Karpas-422 (cell line): ENCODE data around the gene SLC44A3. TPM values are rescaled to one million over a fixed set of nuclear protein-coding genes. Genes with fewer than 3 reads are reported as not detected.

Experiments
- DNase-seq: peaks from one replicate; pipeline ENCODE4 v3.0.0-alpha.2; 2015
- H2AFZ ChIP-seq: fragments of 200-600 bp; sonication (generic); 2 replicates; pipeline ENCODE4 v1.6.1; 2014; ENCODE audit warnings: antibody characterized with exemption, low read length, mixed read lengths
- H3K27ac ChIP-seq: fragments of 200-600 bp; sonication (generic); 2 replicates; pipeline ENCODE4 v1.5.1; 2014; ENCODE audit warnings: mild to moderate bottlenecking, low read length, moderate library complexity
- H3K27me3 ChIP-seq: fragments of 200-600 bp; sonication (generic); 2 replicates; pipeline ENCODE4 v1.6.1; 2014; ENCODE audit warnings: low read length, mixed read lengths
- H3K36me3 ChIP-seq: fragments of 200-600 bp; sonication (generic); 2 replicates; pipeline ENCODE4 v1.6.1; 2014; ENCODE audit warnings: low read length, mixed read lengths; ENCODE audit not compliant: insufficient read depth
- H3K4me1 ChIP-seq: fragments of 200-600 bp; sonication (generic); 2 replicates; pipeline ENCODE4 v1.6.1; 2014; ENCODE audit warnings: mild to moderate bottlenecking, low read length, mixed read lengths
- H3K4me2 ChIP-seq: fragments of 200-600 bp; sonication (generic); 2 replicates; pipeline ENCODE4 v1.6.1; 2014; ENCODE audit warnings: low read length, low read depth, mild to moderate bottlenecking; ENCODE audit not compliant: poor library complexity, severe bottlenecking
- H3K4me3 ChIP-seq: fragments of 200-600 bp; sonication (generic); 2 replicates; pipeline ENCODE4 v1.5.1; 2014; ENCODE audit warnings: mild to moderate bottlenecking, antibody characterized with exemption, low read length, mixed read lengths
- H3K79me2 ChIP-seq: fragments of 200-600 bp; sonication (generic); 2 replicates; pipeline ENCODE4 v1.6.1; 2014; ENCODE audit warnings: mild to moderate bottlenecking, low read length, mixed read lengths
- H3K9ac ChIP-seq: fragments of 200-600 bp; sonication (generic); 2 replicates; pipeline ENCODE4 v1.6.0; 2014; ENCODE audit warnings: low read length
- H3K9me2 ChIP-seq: fragments of 200-600 bp; sonication (generic), shearing (Covaris generic); replicated peaks from 2 replicates; pipeline ENCODE4 v1.6.0; 2014; ENCODE audit warnings: mild to moderate bottlenecking, low read length, moderate library complexity; ENCODE audit not compliant: insufficient read depth
- H3K9me3 ChIP-seq: fragments of 300-700, 200-600 bp; sonication (generic); 2 replicates; pipeline ENCODE4 v1.6.1; 2014; ENCODE audit warnings: low read length, mixed read lengths
- H4K20me1 ChIP-seq: fragments of 200-600 bp; sonication (generic); 2 replicates; pipeline ENCODE4 v1.6.1; 2014; ENCODE audit warnings: mild to moderate bottlenecking, antibody characterized with exemption, low read length, low read depth; ENCODE audit not compliant: insufficient read depth
- total RNA-seq: library from RNA; depleted of rRNA; stranded (reverse); fragments of >200 nt; shearing (Covaris generic); gene quantifications from 2 replicates; pipeline ENCODE4 v1.2.3, GENCODE V29; 2014; ENCODE audit warnings: low replicate concordance

SLC44A3 gene
- total RNA-seq, 1 experiment from 2014 or later, result not detected

GRCh38 chr1:94862718-94863117, 42.6 kb downstream of the SLC44A3 start:
- no peak overlapping the region for H3K4me3 ChIP-seq
- no peaks in the 10 kb centered on the region for H3K79me2 ChIP-seq
- no peaks in the 10 kb centered on the region for H3K36me3 ChIP-seq
- no peak overlapping the region for H3K27ac ChIP-seq
- H3K9me2 ChIP-seq, result no peaks in the 10 kb centered on the region
- H3K9me3 ChIP-seq, result no peaks in the 10 kb centered on the region
- H3K4me2 ChIP-seq, result no peak overlapping the region
- no peak for DNase-seq
- no peak overlapping the region for H2AFZ ChIP-seq
- no peaks in the 10 kb centered on the region for H3K27me3 ChIP-seq
- no peaks in the 10 kb centered on the region for H4K20me1 ChIP-seq
- no peak overlapping the region for H3K9ac ChIP-seq
- no peaks in the 10 kb centered on the region for H3K4me1 ChIP-seq

GRCh38 chr1:94863297-94863911, 43.2 kb downstream of the SLC44A3 start:
- Histone ChIP-seq H3K9me3 (no peaks in the 10 kb centered on the region), H3K27me3 (no peaks in the 10 kb centered on the region), H3K4me2 (no peak overlapping the region), H3K4me3 (no peak overlapping the region), H4K20me1 (no peaks in the 10 kb centered on the region), H3K79me2 (no peaks in the 10 kb centered on the region), H2AFZ (no peak overlapping the region), H3K36me3 (no peaks in the 10 kb centered on the region), H3K27ac (no peak overlapping the region), H3K4me1 (no peaks in the 10 kb centered on the region), H3K9me2 (no peaks in the 10 kb centered on the region), H3K9ac (no peak overlapping the region)
- DNase-seq, result no peak

- no peak overlapping the region for H3K27ac ChIP-seq
- no peak overlapping the region for H3K4me2 ChIP-seq
- no peaks in the 10 kb centered on the region for H3K36me3 ChIP-seq
- no peaks in the 10 kb centered on the region for H4K20me1 ChIP-seq
- H3K9me3 ChIP-seq, result no peaks in the 10 kb centered on the region
- H3K9ac ChIP-seq, result no peak overlapping the region
- DNase-seq, result no peak
- H3K27me3 ChIP-seq, result no peaks in the 10 kb centered on the region
- H3K79me2 ChIP-seq, result no peaks in the 10 kb centered on the region
- no peak overlapping the region for H3K4me3 ChIP-seq
- H2AFZ ChIP-seq, result no peak overlapping the region
- H3K9me2 ChIP-seq, result no peaks in the 10 kb centered on the region
- no peaks in the 10 kb centered on the region for H3K4me1 ChIP-seq
These were observed 43.8 kb downstream of the SLC44A3 start for GRCh38 chr1:94863919-94864318.

- no peaks in the 10 kb centered on the region for H3K79me2 ChIP-seq
- H3K9me2 ChIP-seq, result no peaks in the 10 kb centered on the region
- no peaks in the 10 kb centered on the region for H3K36me3 ChIP-seq
- no peak overlapping the region for H3K4me2 ChIP-seq
- no peak overlapping the region for H2AFZ ChIP-seq
- no peak overlapping the region for H3K27ac ChIP-seq
- no peaks in the 10 kb centered on the region for H3K27me3 ChIP-seq
- H3K9ac ChIP-seq, result no peak overlapping the region
- DNase-seq, result no peak
- no peaks in the 10 kb centered on the region for H4K20me1 ChIP-seq
- H3K4me3 ChIP-seq, result no peak overlapping the region
- no peaks in the 10 kb centered on the region for H3K4me1 ChIP-seq
- no peaks in the 10 kb centered on the region for H3K9me3 ChIP-seq
These were observed 44.7 kb downstream of the SLC44A3 start for GRCh38 chr1:94864821-94865220.

DNA sequence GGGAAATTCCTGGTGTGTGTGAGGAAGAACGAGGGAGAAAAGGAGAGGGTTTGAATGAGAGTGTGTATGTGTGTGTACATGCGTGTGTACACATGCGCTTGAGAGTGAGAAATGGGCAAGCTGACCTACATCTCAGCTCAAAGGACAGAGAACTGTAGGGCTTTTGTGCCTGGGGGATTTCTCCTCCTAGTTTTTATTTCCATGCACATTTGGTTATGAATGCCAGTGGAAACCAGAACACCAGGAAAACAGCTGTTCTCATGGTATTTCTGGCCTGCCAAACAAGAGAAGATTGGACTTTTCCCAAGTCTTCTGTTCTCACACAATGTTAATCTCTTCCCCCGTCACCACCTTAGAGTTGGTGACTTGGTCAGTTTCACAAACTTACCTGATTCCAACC, 45.2 kb downstream of the SLC44A3 start:
- H3K27ac ChIP-seq, result no peak overlapping the region
- no peak overlapping the region for H3K9ac ChIP-seq
- no peak for DNase-seq
- no peaks in the 10 kb centered on the region for H3K4me1 ChIP-seq
- no peaks in the 10 kb centered on the region for H3K9me2 ChIP-seq
- H3K27me3 ChIP-seq, result no peaks in the 10 kb centered on the region
- no peaks in the 10 kb centered on the region for H3K36me3 ChIP-seq
- H3K9me3 ChIP-seq, result no peaks in the 10 kb centered on the region
- no peak overlapping the region for H3K4me3 ChIP-seq
- H3K4me2 ChIP-seq, result no peak overlapping the region
- no peaks in the 10 kb centered on the region for H4K20me1 ChIP-seq
- H2AFZ ChIP-seq, result no peak overlapping the region
- no peaks in the 10 kb centered on the region for H3K79me2 ChIP-seq

GRCh38 chr1:94866164-94866807, 46.1 kb downstream of the SLC44A3 start:
- H3K9ac ChIP-seq, result no peak overlapping the region
- H3K79me2 ChIP-seq, result no peaks in the 10 kb centered on the region
- H3K4me1 ChIP-seq, result no peaks in the 10 kb centered on the region
- no peak overlapping the region for H3K4me3 ChIP-seq
- H3K4me2 ChIP-seq, result no peak overlapping the region
- H4K20me1 ChIP-seq, result no peaks in the 10 kb centered on the region
- no peak overlapping the region for H2AFZ ChIP-seq
- no peaks in the 10 kb centered on the region for H3K9me3 ChIP-seq
- no peak overlapping the region for H3K27ac ChIP-seq
- H3K9me2 ChIP-seq, result no peaks in the 10 kb centered on the region
- H3K27me3 ChIP-seq, result no peaks in the 10 kb centered on the region
- H3K36me3 ChIP-seq, result no peaks in the 10 kb centered on the region
- DNase-seq, result no peak

DNA sequence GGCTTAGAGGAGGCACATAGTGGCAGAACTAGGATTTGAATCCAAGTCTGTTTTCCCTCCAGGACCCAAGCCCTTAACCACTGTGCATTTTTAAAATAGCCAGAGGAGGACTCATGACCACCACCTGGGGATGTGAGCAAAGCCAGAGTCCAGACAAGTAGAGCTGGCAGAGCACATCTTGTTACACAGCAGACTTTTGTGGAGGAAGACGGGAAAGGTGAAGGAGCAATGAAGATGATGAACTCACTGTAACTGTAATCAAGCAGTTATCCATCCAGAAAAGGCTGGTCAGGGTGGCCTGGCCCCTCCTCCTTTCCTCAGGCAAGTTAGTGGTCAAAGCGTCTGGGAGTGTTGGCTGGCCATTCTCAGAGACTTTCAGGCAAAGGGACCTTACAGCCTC, 50.9 kb downstream of the SLC44A3 start:
- Histone ChIP-seq H3K4me2 (no peak overlapping the region), H3K9me3 (no peaks in the 10 kb centered on the region), H3K9me2 (no peaks in the 10 kb centered on the region), H3K9ac (no peak overlapping the region), H3K27ac (no peak overlapping the region), H3K79me2 (no peaks in the 10 kb centered on the region), H4K20me1 (no peaks in the 10 kb centered on the region), H2AFZ (no peak overlapping the region), H3K36me3 (no peaks in the 10 kb centered on the region), H3K4me3 (no peak overlapping the region), H3K27me3 (no peaks in the 10 kb centered on the region), H3K4me1 (peaks cover 5% of the 10 kb centered on the region)
- DNase-seq, result no peak

DNA sequence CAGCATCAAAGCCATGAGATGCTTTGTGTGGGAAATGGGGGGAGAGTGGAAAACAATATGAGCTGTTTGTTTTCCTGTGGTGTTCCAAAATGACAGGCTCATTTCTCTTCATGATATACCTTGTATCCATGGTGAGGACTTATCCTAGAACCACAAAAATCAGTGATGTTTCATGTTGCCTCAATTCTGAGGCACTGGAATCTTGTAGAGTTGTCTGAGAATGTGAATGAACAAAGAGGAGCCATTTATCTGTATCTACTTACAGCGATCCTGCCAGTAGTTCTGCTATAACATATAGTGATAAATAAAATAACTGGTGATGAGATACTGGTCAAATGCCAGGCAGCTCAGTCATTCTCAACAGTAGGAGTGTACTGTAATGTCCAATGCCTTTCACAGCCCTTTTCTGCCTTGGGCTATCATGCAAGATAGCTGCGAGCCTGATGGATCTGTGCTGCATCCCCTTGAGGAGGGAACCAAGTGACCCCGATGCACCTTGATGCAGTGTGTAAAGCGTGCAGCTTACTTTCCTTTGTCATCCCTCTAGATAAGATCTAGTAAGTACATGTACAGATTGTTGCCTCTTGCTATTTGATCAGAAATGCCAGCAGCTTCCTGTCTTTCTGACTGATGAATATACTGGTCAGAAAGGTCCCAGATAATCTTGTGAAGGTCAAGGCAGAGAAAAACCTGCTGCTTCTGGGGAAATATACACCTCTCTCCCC, 52.8 kb downstream of the SLC44A3 start:
- H3K79me2 ChIP-seq, result no peaks in the 10 kb centered on the region
- H3K4me1 ChIP-seq, result peaks cover 5% of the 10 kb centered on the region
- no peak overlapping the region for H3K4me2 ChIP-seq
- H3K27me3 ChIP-seq, result no peaks in the 10 kb centered on the region
- no peaks in the 10 kb centered on the region for H3K36me3 ChIP-seq
- H3K4me3 ChIP-seq, result no peak overlapping the region
- no peak overlapping the region for H2AFZ ChIP-seq
- H3K9me3 ChIP-seq, result no peaks in the 10 kb centered on the region
- H4K20me1 ChIP-seq, result no peaks in the 10 kb centered on the region
- no peaks in the 10 kb centered on the region for H3K9me2 ChIP-seq
- no peak overlapping the region for H3K9ac ChIP-seq
- H3K27ac ChIP-seq, result no peak overlapping the region
- DNase-seq, result no peak
